Liver (tissue), 3 donors: ENCODE results near the gene KRTAP22-1.

ENCODE experiments used
- CTCF ChIP-seq: fragments of 150-350 bp; IDR thresholded peaks from 2 replicates; pipeline ENCODE4 v1.5.1; 2017; ENCODE audit warnings: improper control_type of control experiment, low read depth, low read length; ENCODE audit not compliant: missing input control
- JUND ChIP-seq, 2 donors: IDR thresholded peaks; 2 replicates each; pipeline ENCODE4 v1.6.1; 2016; ENCODE audit warnings: antibody characterized with exemption in 2 of 2
- RAD21 ChIP-seq, 2 donors: IDR thresholded peaks; 2 replicates each; pipeline ENCODE4 v1.6.1; 2016; ENCODE audit warnings: antibody characterized with exemption in 2 of 2, mild to moderate bottlenecking in 2 of 2
- REST ChIP-seq: IDR thresholded peaks from 2 replicates; pipeline ENCODE4 v1.6.1; 2016; ENCODE audit warnings: antibody characterized with exemption, mild to moderate bottlenecking
- TF ChIP-seq, protein P1 (sequence below): IDR thresholded peaks from 2 replicates; pipeline ENCODE4 v1.6.1; 2016; ENCODE audit warnings: antibody characterized with exemption
- TF ChIP-seq, protein P2 (sequence below): IDR thresholded peaks from 2 replicates; pipeline ENCODE4 v1.6.1; 2016; ENCODE audit warnings: antibody characterized with exemption
- donor health status: healthy.
- donor health status: healthy.

DNA sequence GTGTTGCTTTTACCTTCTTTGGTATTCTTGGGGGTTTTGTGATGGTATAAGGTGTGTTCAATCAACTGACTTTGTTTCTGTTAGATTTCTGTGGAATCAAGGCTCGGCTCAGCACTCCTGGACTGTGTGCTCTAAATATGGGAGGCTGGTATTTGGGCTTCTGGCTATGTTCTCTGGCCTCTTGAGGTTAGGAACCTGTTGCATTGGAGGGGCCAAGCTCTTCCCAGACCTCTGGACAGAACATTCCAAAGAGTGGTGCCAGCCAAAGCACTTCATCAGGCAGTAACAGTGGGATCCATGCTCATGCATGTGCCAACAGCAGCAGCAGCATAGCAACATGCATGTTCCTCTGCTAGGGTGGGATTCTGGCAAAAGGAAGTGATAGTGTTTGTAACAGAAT, 48.1 kb upstream of the KRTAP22-1 start:
- no peak for TF ChIP-seq CTCF
- no peak for TF ChIP-seq JUND (IDR thresholded peaks at IDR 0.05)
- TF ChIP-seq, protein P1, sequence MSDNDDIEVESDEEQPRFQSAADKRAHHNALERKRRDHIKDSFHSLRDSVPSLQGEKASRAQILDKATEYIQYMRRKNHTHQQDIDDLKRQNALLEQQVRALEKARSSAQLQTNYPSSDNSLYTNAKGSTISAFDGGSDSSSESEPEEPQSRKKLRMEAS = no peak
- TF ChIP-seq REST = no peak
- no peak for TF ChIP-seq RAD21 (IDR thresholded peaks at IDR 0.05)
- TF ChIP-seq, protein P2, sequence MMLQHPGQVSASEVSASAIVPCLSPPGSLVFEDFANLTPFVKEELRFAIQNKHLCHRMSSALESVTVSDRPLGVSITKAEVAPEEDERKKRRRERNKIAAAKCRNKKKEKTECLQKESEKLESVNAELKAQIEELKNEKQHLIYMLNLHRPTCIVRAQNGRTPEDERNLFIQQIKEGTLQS = no peak
